NCI-H748 (cell line): ENCODE measurements around the gene AKAP8.
"Not testable (repeated sequence)": the region's sequence is repeated elsewhere in the genome, so short reads cannot be mapped to it uniquely, and the experiment has no call there.

ENCODE experiments used
- DNase-seq: peaks from one replicate; lab custom pipeline; 2025; ENCODE audit not compliant: unreplicated experiment; lab: John Stamatoyannopoulos, UW

AKAP8 gene

GRCh38 chr19:15374105-15374651 lies 5.4 kb downstream of the AKAP8 start:
- DNase-seq, result no peak

DNA sequence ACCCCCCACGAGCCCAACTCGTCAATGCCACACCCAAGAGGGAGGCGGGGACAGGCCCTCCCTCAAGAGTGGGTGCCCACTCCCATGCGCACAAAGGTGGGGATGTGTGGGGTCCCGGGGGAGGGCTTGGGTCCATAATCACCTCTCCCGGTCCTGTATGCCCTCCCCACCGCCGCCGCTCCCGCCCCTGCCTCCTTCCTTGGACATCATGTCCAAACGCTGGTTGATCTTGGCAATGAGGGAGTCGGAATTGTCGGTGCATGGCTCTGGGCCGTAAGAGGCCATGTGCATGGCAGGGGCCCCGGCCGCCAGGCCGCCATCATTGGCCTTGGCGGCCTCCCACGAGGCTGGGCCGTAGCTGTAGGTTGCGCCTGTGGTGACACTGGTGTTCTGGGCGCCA lies 5.9 kb downstream of the AKAP8 start:
- no peak for DNase-seq

DNA sequence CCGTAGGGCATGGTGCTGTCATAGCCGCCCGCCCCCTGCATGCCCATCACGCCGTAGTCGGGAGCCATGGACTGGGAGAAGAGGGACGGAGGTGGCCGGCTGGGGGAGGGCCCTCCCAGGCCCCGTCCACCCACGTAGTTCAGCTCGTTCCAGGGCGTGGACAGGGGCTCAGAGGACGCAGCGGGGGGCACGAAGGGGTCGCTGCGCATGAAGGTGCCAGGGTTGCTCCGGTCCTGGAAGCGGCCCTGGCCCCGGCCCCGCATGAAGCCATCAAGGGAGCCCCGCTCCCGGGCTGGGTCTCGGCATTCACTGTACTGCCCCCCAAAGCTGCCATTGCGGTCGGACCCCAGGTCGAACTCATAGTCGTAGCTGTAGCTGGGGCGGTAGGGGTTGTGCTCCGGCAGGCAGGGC lies 6.7 kb downstream of the AKAP8 start:
- DNase-seq, result no peak

- no peak for DNase-seq
Observed at GRCh38 chr19:15372470-15372869, 7.1 kb downstream of the AKAP8 start.

DNA sequence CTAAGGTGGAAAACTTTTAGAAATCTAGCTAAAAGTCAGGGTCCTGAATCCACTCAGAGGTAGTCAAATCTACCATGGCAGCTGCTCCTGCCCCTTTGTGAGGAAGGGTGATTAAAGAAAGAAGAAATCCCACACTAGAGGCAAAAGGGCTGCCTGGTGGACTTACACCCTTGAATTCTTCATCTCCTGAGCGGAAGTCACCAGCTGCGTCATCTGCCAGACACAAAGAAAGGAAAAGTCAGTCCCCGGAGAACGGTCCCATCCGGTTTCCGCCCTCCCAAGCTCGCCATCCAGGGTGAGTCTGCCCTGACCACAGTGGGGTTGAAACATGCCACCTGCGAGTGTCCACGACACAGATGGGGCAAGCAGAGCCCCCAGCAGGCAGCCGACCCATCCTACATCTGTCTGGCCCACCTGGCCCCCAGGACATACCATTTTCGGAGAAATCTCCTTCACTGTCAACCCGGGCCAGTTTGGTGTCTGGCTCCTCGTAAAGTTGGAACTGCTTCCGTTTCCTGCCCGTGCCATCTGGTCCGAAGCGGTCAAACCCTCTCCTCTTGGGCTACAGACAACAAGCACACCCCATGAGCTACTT lies 7.7 kb downstream of the AKAP8 start:
- DNase-seq, result no peak

GRCh38 chr19:15371119-15371518 lies 8.5 kb downstream of the AKAP8 start:
- DNase-seq, result no peak

DNA sequence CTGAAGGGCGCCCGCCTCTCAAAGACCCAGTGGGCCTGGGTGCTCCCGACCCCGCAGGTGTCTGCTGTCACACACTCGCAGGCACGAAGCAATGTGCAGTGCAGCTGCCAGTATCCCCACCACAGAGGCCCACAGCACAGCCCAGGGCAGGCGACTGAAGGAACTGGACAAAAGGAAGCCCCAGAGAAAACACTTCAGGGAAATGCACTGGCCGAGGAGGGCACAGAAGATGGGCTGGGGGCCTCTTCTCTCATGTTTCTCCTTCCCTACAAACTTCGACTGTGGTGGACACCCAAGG lies 10.0 kb downstream of the AKAP8 start:
- no peak for DNase-seq

- no peak for DNase-seq
Observed at GRCh38 chr19:15368798-15369593, 10.6 kb downstream of the AKAP8 start.

DNA sequence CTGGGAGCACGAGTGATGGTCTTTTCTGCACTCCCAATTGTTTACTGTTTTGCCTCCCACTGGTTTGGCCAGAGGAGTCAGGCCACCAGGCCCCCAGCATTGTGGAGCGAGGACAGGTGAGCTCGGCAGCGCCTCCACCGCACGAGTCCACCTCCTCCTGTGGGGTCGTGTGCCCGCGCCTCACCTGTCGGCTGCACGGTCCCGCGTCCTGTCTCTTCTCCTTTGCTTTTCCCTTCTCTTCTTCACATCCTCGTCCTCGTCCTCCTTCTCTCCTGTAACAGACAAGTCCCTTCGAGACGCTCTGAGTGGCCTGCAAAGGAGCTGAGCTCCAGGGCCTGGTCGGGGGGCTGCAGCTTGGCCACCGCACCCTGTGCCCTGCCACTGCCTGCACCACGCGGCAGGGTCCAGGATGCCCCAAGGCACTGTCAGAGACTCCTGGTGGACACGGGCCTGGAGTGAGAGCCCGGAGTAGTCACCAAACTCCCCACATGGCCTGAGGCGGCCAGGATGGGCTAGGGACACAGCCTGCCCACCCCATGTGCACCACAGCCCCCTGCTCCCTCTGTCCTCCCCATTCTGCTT lies 11.4 kb downstream of the AKAP8 start:
- no peak for DNase-seq

GRCh38 chr19:15367439-15367838 lies 12.1 kb downstream of the AKAP8 start:
- no peak for DNase-seq

GRCh38 chr19:15365264-15365663 lies 14.3 kb downstream of the AKAP8 start:
- DNase-seq, result no peak

GRCh38 chr19:15363791-15364190 lies 15.8 kb downstream of the AKAP8 start:
- DNase-seq, result not testable (repeated sequence)

GRCh38 chr19:15363048-15363447 lies 16.5 kb downstream of the AKAP8 start:
- DNase-seq, result not testable (repeated sequence)

GRCh38 chr19:15360015-15360414 lies 19.6 kb downstream of the AKAP8 start:
- DNase-seq, result not testable (repeated sequence)

DNA sequence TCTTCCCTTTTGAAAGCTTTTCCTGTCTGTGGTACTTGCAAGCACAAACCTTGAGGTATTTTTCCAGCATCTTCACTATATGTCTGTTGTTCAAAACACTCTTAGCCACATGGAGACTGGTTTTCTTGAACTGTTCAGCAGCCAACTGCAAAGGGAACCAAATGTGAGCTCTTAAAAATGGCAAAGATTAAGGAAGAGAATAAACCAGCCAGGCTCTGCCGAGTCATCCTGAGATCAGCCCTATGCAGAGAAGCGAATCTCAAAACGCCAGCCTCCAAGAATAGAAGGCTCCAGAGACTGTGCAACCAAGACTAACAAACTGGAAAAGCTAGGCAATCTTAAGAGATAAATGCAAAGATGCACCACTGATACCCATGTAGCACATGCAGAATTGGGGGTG lies 20.7 kb downstream of the AKAP8 start:
- DNase-seq, result no peak

GRCh38 chr19:15357906-15358305 lies 21.7 kb downstream of the AKAP8 start:
- no peak for DNase-seq

- DNase-seq, result no peak
Observed at GRCh38 chr19:15354566-15355296, 24.9 kb downstream of the AKAP8 start.

DNA sequence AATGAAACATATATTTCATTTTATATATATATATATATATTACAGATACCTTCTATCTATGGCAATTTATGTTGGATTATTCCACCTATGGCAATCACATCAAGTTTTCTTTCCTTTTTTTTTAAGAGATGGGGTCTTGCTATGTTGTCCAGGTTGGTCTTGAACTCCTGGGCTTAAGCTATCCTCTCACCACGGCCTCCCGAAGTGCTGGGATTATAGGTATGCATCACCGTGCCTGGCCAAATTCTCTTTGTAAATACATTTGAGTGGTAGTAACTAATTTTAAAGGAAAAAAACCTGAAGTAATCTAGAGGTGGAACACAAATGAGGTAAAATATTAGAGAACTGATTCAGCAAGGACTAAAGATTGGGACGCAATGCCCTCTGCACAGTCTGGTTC lies 25.7 kb downstream of the AKAP8 start:
- DNase-seq, result no peak

- not testable (repeated sequence) for DNase-seq
Observed at GRCh38 chr19:15352535-15352934, 27.1 kb downstream of the AKAP8 start.

DNA sequence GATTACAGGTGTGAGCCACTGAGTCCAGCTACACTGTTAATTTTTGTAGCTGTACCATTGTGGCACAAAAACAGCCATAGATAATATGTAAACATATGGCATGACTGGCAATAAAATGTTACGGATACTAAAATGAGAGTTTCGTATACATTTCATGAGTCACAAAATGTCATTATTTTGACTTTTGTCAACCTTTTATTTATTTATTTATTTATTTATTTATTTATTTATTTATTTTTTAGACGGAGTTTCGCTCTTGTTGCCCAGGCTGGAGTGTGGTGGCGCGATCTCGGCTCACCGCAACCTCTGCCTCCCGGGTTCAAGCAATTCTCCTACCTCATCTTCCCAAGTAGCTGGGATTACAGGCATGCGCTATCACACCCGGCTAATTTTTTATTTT lies 38.3 kb downstream of the AKAP8 start:
- DNase-seq, result not testable (repeated sequence)

- no peak for DNase-seq
Observed at GRCh38 chr19:15340086-15340485, 39.5 kb downstream of the AKAP8 start.

GRCh38 chr19:15337202-15337601 lies 42.4 kb downstream of the AKAP8 start:
- no peak for DNase-seq
